Colon (tissue), 2 donors: Measurements from ENCODE around the gene CADM2.
"Not testable (repeated sequence)": the region's sequence is repeated elsewhere in the genome, so short reads cannot be mapped to it uniquely, and the experiment has no call there.

Source experiments
- FAIRE-seq: peaks from 2 replicates; lab custom pipeline; 2012; peaks lifted over from hg19 to GRCh38; lab: Jason Lieb, UNC
- donor health status: control.
- donor health status: control.

CADM2 gene

GRCh38 chr3:84958495-84959469 lies at the start of gene CADM2:
Gene CADM2, plus strand, starts transcription at chr3:84958989.
- no peak for FAIRE-seq

GRCh38 chr3:84918592-84918991 lies 40.2 kb upstream of the CADM2 start:
- FAIRE-seq: not testable (repeated sequence)

GRCh38 chr3:84922682-84923081 lies 36.1 kb upstream of the CADM2 start:
- no peak for FAIRE-seq

GRCh38 chr3:84925571-84925970 lies 33.2 kb upstream of the CADM2 start:
- FAIRE-seq: no peak

- no peak for FAIRE-seq
These were observed 15.4 kb upstream of the CADM2 start for GRCh38 chr3:84943379-84943778.

GRCh38 chr3:84946240-84946639 lies 12.5 kb upstream of the CADM2 start:
- no peak for FAIRE-seq

GRCh38 chr3:84959470-84960271 lies 882 bp downstream of the CADM2 start:
- FAIRE-seq: no peak

GRCh38 chr3:84960581-84960980 lies 1.8 kb downstream of the CADM2 start:
- no peak for FAIRE-seq

GRCh38 chr3:84961011-84961410 lies 2.2 kb downstream of the CADM2 start:
- no peak for FAIRE-seq

GRCh38 chr3:84961521-84962255 lies 2.9 kb downstream of the CADM2 start:
- no peak for FAIRE-seq

GRCh38 chr3:84962415-84962814 lies 3.6 kb downstream of the CADM2 start:
- FAIRE-seq: no peak

GRCh38 chr3:84963137-84963536 lies 4.3 kb downstream of the CADM2 start:
- no peak for FAIRE-seq

- no peak for FAIRE-seq
These were observed 6.4 kb downstream of the CADM2 start for GRCh38 chr3:84965141-84965540.

GRCh38 chr3:84967767-84968581 lies 9.2 kb downstream of the CADM2 start:
- no peak for FAIRE-seq

- no peak for FAIRE-seq
These were observed 10.0 kb downstream of the CADM2 start for GRCh38 chr3:84968701-84969235.

GRCh38 chr3:84974347-84974746 lies 15.6 kb downstream of the CADM2 start:
- no peak for FAIRE-seq

- no peak for FAIRE-seq
These were observed 18.2 kb downstream of the CADM2 start for GRCh38 chr3:84977021-84977420.

- FAIRE-seq: no peak
These were observed 20.1 kb downstream of the CADM2 start for GRCh38 chr3:84978843-84979242.

GRCh38 chr3:84980011-84980410 lies 21.2 kb downstream of the CADM2 start:
- no peak for FAIRE-seq

GRCh38 chr3:84980456-84980855 lies 21.7 kb downstream of the CADM2 start:
- no peak for FAIRE-seq

- no peak for FAIRE-seq
These were observed 24.7 kb downstream of the CADM2 start for GRCh38 chr3:84983490-84983889.
